ENCODE results near the gene CEP85.

Gene CEP85, protein sequence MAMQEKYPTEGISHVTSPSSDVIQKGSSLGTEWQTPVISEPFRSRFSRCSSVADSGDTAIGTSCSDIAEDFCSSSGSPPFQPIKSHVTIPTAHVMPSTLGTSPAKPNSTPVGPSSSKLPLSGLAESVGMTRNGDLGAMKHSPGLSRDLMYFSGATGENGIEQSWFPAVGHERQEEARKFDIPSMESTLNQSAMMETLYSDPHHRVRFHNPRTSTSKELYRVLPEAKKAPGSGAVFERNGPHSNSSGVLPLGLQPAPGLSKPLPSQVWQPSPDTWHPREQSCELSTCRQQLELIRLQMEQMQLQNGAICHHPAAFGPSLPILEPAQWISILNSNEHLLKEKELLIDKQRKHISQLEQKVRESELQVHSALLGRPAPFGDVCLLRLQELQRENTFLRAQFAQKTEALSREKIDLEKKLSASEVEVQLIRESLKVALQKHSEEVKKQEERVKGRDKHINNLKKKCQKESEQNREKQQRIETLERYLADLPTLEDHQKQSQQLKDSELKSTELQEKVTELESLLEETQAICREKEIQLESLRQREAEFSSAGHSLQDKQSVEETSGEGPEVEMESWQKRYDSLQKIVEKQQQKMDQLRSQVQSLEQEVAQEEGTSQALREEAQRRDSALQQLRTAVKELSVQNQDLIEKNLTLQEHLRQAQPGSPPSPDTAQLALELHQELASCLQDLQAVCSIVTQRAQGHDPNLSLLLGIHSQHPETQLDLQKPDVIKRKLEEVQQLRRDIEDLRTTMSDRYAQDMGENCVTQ

DNA sequence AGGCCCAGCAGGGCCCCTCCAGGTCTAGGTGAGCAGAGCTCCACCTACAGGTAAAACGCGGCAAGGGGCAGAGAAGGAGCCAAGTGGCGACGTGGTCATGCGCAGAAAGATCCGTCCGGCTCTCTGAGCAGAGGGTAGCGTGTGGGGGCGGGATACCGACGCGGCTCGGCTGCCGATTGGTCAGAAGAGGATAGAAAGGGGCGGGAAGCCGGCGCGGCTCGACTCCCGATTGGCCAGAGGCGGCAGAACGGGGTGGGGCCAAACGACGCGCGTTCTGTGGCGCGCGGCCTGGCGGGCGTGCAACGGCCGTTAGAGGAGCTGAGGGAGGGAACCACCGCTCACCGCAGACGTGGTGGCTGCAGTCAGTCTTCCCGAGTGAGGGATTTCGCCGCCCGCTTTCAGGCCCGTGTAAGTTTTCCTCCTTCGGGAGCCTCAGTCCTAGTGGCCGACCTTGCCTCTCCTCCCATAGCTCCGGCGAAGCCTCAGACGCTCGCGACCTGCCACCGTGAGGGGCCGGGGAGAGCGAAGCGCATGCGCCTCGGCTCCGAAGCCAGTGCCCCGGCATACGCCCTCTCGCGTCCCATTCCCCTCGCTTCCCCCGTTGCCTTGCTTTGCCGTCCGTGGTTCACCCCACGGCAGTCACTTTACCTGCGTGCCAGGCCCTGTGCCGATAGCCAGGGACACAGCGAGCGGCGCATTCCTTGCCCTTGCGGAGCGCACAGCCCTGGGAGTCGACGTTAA is at the start of gene CEP85:
TSS of gene CEP85 (plus strand) at position 298 of the 741 bp plus-strand sequence. CDS start 5,584 bp downstream, outside the sequence.
- peak; percentile 98 for DNase-seq

DNA sequence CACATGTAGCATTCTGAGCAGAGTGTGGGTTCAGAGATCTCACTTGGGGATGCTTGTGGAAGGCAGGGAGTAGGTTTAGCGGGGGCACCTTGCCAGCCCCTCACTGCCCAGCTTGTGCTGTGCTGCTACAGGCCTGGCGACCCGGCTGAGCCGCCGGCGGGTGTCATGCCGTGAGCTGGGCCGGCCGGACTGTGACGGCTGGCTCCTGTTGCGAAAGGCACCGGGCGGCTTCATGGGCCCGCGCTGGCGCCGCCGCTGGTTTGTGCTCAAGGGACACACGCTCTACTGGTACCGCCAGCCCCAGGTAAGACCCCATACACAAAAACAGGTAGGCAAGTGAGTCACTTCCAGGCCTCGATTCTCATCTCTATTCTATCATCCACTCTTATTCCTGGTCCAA is 49.1 kb upstream of the CEP85 start:
- no peak for DNase-seq

DNA sequence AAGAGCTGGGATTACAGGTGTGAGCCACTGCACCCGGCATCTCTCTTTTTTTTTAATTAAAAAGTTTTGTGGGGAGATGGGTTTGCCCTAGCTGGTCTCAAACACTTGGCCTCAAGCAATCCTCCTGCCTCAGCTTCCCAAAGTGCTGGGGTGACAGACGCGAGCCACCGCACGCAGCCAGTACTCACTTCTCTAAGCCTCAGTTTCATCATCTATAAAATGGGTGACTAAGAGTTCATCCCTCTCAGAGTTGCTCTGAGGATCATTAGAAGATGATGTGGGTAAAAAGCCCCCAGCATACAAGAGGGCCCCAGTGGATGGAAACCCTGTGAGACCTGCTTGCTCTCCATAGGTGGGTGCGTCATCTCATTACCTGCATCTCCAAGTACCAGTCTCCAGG is 46.1 kb upstream of the CEP85 start:
- no peak for DNase-seq

DNA sequence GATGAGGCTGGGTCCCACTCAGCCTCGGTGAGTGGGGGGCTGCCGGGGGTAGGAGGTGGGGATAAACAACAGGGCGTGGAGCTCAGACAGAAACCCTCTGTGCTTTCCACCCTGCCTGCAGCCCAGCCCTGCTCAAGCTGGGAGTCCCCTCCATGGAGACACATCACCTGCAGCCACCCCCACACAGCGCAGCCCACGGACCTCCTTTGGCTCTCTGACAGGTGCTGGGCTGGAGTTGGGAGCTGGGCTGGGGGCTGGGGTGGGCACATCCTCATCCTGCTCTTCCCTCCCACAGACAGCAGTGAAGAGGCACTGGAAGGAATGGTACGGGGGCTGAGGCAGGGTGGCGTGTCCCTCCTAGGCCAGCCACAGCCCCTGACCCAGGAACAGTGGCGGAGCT is 45.5 kb upstream of the CEP85 start:
- DNase-seq = no peak

DNA sequence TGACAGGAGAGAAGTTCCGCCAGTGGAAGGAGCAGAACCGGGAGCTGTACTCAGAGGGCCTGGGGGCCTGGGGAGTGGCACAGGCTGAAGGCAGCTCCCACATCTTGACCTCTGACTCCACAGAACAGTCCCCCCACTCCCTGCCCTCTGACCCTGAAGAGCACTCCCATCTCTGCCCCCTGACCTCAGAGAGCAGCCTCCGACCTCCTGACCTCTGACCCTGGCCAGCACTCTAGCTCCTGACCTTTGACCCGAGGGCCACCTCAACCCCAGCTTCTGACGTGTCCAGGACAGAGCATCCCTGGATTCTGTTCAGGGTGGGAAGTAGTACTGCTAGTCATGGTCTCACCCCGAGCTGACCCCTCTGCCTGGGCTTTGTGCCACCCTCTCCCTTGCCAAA is 44.7 kb upstream of the CEP85 start:
- DNase-seq = no peak

DNA sequence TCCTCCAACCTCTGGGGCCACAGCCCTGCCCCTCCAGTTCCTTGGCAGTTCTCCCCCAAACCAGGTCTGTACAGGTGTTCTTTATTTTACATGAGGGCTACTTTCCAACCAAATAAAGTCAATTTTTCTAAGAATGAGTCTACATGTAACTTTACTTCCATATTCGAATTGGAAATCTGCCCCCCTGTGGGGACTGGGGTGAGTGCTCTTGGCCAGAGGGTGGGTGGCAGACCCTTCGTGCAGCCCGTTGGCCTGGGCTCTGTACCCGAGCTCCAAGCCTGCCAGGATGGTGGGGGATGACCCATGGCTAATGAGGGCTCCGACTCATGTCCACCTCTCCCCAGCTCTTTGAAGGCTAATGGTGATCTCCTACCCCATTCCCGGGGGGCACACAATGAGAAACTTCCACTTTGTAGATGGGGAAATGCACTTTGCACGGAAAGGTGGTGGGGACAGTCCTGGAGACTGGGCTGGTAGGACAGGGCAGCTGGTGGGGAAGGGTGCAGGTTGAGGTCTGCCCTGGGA is 44.2 kb upstream of the CEP85 start:
- no peak for DNase-seq

DNA sequence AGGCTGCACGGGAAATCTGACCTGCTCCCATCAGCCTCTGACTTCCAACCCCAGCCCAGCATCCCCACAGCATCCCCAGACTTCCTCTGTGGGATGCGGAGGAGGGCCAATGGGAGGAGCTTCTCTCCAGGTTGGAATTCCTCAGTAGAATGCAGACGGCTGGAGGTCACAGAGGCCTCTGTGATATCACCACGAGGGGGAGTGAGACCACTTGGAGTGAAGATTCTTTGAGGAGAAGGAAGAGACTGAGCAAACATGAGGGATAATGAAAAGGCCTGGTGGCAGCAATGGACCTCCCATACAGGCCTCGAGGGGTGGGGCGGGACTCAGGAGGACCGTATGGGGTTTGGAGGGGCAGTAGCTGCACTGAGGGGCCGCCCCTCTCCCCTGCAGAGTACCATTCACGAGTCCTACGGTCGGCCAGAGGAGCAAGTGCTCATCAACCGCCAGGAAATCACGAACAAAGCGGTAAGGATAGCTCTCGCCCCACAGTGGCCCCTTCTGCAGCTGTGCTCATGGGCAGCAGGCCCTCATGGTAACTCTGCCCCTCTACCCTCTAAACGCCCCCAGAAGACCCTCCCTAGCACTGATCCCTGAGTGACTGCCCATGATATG is 43.5 kb upstream of the CEP85 start, which contains the start of gene CATSPER4:
TSS of gene CATSPER4 (plus strand) at position 230 of the 615 bp plus-strand sequence. CDS start at position 256, 26 bp downstream.
- DNase-seq = no peak

DNA sequence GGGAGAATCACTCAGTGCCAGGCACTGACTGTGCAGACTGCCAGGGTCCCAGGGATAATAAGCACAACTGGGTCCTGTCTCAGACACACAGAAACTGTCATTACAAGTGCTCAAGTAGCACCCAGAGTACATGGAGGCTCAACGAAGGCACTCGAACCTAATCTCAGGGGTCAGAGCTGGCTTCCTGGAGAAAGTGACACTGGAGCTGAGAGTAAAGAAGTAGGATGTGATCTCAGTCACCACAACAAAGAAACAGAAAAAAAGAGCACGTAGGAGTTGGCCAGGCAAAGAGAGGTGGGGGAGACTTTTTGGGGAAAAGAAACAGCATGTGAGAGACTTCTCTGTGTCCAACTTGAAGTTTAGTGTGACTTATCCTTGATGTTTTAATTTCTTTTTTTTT is 42.3 kb upstream of the CEP85 start:
- DNase-seq = no peak

DNA sequence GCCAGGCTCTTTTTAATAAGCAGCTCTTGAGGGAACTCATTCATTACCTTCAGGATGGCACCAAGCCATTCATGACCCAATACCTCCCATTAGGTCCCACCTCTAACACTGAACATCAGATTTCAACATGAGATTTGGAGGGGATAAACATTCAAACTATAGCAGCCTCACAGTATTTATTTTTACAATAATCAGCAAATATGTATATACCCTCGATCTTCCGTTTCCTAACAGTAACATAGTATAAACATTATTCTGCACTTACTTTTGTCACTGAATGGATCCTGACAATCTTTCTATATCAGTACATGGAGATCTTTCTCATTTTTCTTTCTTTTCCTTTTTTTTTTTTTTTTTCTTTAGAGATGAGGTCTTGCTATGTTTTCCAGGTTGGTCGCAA is 38.2 kb upstream of the CEP85 start:
- DNase-seq = no peak

DNA sequence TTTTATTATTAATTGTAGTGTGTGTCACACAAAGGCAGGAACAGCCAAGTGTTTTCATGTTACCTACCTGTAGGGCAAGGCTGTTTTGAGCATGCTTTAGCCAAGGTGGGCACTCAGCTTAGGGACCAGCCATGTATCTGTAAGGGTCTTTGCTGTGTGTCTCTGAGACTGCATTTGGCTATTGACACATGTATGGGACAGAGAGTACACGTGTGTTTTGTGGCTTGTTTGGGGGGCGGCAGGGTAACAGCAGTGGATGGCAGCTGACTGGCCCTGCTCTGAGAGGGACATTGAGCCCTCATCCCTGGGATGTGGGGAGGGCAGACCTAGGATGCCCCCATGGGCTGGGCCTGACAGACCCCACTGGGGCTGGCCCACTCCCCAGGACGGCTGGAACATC is 36.7 kb upstream of the CEP85 start:
- no peak for DNase-seq

DNA sequence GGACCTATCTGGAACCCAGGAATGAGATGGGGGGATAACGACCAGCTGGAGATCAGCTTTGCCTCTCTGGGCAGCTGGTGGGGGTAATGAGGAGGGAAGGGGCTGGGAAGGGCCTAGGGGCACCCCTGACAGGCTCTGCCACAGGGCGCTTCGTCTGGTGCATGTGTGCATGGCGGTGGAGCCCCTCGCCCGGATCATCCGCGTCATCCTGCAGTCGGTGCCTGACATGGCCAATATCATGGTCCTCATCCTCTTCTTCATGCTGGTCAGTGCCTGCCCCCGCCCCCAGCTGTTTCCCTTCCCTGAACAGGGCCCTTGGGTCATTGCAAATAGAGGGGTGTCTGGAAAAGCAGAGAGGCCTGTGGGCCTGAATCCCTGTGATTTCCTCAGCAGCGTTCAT is 36.2 kb upstream of the CEP85 start:
- no peak for DNase-seq

DNA sequence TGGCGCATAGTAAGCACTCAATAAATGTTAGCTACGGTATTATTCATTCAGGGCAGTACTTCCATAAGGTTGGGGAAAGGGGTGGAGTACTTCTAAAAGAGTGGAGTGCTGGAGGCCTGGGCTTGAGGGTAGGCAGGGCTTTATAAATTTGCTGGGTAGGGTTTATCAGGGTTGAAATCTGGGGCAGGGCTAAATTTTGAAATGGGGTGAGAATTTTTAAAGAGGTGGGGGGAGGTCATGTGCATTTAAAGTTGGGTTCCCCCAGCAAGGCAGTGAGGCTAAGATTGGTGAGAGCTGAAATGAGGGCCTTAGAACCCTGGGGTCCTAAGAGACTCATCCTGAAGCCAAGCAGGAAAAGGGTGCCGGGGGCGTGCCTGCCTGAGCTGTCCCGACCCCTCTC is 33.6 kb upstream of the CEP85 start:
- no peak for DNase-seq

DNA sequence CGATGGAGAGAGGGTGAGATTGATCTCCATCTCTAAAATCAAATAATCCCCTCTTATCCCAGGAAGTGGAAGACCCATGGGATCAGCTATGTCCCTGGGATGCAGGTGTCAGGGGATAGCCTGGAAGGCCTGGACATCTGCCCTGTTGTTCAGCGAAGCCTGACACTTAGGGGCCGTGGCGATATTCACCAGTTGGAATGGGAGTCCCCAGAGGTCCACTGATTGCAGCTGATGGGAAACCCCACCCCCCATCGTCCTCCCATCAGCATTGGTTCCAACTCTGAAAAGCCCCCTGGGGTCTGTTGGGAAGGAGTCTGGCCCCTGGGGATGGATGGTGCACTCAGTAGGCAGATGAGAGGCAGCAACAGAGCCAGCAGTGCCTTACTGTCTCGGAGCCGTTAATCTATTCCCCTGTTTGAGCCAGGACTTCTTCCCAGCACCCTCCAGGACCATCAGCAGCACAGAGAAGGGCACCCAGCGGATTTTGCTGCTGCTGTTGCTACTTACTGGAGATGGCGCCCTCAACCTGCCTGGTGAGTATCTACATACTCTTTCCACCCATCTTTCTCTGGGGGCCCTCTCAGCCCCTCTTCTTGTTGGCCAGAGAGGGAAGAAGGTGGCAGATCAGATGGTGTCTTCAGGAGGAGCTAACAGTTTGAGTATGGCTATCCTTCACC is 30.2 kb upstream of the CEP85 start:
- no peak for DNase-seq

DNA sequence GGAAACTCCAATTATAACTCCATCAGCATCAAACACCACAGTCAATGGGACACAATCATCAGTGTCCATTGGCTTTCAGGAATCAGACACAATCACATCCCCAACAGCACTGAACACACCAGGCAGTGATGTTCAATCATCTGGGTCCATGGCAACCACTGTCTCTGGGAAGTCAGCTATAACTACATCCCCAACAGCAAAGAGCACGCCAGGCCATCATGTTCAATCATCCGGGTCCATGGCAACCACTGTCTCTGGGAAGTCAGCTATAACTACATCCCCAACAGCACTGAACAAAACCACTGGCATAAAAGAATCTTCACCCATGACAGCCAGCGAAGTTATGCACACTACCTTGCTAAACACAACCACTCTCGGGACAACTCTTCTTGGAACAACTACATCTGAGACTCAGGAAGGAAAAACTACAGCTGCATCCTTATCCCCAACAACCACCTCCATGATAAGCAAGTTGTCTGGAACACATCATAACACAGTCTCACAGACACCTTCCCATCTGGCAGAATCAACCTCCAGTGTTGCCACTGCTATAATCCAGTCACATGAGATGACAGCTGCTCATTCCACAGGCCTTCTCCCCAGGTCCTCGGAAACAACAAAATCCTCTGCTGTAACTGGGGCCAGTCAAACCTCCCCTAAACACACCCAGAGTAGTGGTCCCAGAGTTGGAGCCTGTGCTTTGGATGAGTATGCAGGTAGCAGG is 23.7 kb upstream of the CEP85 start:
- DNase-seq = no peak

DNA sequence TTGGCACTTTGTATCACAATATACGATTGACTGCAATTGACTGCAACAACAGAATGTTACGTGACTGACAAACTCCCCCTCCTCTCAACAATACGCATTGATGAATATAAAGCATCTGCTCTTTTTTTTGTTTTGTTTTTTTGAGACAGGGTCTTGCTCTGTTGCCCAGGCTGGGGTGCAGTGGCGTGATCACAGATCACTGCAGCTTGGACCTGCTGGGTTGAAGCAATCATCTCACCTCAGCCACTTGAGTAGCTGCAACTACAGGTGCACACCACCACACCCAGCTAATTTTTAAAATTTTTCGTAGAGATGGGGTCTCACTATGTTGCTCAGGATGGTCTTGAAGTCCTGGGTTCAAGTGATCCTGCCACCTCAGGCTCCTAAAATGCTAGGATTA is 21.3 kb upstream of the CEP85 start:
- no peak for DNase-seq

DNA sequence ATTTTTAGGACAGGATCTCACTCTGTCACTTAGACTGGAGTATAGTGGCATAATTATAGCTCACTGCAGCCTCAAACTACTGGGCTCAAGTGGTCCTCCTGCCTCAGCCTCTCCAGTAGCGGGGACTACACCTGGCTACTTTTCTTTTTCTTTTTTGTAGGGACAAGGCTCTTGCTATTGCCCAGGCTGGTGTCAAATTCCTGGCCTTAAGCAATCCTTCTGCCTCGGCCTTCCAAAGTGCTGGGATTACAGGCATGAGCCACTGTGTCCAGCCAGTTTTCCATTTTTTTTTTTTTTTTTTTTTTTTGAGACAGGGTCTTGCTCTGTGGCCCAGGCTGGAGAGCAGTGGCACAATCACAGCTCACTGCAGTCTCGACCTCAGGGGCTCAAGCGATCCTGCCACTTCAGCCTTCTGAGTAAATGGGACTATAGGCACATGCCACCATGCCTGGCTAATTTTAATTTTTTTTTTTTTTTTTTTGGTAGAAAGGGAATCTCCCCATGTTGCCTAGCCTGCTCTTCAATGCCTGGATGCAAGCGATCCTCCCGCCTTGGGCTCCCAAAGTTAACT is 20.6 kb upstream of the CEP85 start:
- no peak for DNase-seq

DNA sequence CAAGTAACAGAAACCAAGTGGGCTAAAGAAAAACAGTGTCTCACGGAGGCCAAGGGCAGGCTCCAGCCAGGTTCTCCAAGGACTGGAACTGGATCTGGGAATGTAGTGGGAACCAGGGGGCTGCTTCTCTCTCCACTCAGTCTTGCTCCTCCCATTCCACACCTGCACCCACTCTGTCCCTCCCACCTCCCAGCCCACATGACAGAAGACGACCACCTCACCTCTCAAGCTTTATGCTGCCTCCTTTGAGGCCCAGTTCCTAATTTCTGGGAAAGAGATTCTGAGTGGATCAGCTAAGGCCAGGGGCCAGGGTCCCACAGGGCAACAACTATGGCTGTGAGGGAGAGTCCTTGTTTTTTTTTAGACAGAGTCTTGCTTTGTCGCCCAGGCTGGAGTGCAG is 18.8 kb upstream of the CEP85 start:
- DNase-seq = no peak

DNA sequence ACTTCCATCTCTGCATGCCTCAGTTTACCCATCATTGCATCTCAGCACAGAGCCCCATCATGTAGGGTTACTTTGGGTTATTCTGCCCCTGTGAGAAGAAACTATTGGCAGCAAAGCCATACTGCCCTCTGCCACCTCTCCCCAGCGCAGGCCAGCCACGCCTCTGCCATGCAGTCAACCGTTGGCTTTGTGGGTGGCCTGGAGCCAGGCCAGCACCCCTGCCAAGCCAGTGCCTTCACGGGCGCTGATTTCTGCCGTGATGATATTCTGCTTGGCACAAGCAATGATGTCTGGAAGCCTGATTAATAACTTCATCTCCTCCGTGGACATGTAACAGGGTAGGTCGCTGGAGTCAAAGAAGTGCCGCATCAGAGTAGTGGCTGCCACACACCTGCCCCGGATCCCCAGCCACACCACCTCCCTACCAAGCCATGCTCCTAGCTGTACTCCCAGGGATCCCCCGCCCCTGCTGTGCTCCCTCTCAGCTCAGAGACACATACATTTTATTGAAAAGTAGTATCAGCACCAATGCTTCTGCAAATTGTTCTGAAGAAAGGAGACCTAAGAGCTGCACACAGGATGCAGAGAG is 15.0 kb upstream of the CEP85 start:
- DNase-seq = no peak

DNA sequence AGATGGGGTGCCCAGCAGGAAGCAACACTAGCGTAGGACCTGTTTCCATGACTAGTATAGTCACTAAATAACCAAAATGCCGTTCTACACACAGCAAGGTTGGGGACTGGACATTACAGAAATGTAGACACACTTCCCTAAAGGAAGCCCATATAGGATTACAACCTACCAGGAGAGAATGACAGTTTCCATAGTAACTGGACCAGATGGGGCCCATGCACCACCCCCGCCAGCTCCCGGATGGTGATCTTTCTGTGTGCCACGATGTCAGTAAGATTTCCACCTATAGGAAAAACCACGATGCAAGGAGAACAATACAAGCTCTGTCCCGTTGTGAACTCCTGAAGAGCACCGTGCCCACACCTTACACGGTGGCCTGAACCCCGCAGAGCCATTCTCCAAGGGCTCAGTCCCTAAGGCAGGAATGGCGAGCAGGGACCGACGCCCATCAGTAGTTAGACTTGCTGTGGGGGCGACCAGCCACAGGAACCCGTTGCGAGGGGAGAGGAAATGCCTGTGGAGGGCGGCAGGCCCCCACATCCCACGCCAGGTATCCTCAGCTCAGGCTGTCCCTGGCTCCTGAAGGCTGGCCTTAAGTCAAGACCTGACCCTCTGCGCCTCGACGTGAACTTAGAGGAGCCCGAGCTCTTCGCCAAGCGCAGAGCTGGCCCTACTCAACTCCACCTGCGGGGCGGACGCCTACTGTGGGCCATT is 13.6 kb upstream of the CEP85 start:
- DNase-seq = no peak

DNA sequence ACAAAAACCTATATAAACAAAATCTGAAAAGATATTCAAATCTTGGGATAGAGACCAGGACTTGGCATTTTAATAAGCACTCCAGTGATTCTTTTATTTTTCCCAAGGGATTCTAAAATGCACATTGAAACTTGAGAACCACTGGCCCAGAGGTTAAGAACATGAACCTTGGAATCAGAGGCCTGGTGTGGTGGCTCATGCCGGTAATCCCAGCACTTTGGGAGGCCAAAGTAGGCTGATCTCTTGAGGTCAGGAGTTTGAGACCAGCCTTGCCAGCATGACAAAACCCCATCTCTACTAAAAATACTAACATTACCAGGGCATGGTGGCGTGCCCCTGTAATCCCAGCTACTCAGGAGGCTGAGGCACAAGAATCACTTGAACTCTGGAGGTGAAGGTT is 12.9 kb upstream of the CEP85 start:
- DNase-seq = no peak

Data from NCI-H1105 treated with DMSO at 0.1 percent for 48 hours (cell line).